ENCODE data around the gene KCNH5.

GRCh38 chr14:62696929-62697328 is 348.3 kb downstream of the KCNH5 start:
- no peak for TF ChIP-seq CTCF (IDR thresholded peaks at IDR 0.05)
- no peak for TF ChIP-seq POLR2AphosphoS5 (IDR thresholded peaks at IDR 0.05)

All from upper lobe of left lung (tissue), 4 donors.